ENCODE measurements around the gene SRPRA.

- no peak for TF ChIP-seq POLR2A (IDR thresholded peaks at IDR 0.05; ENCODE audit: low read depth, low read length)
- TF ChIP-seq ZSCAN29 (IDR thresholded peaks at IDR 0.05), result no peak
- no peak for TF ChIP-seq KDM1A (IDR thresholded peaks at IDR 0.05; ENCODE audit: borderline replicate concordance)
- no peak; the same call in 1 of the 2 replicates for TF ChIP-seq POLR2AphosphoS5 (IDR thresholded peaks at IDR 0.05; ENCODE audit: low read length)
- no peak for TF ChIP-seq CTCF (IDR thresholded peaks at IDR 0.05 in 2 of 3, conservative IDR thresholded peaks at IDR 0.05 in 1 of 3; ENCODE audit: control insufficient read depth in 2 of 3, extremely low read depth in 1 of 3, insufficient read depth in 1 of 3, low read depth in 3 of 3, low read length in 3 of 3)
Observed at GRCh38 chr11:126304457-126305075, 35.9 kb upstream of the SRPRA start.

All from GM12878 (cell line).